GM18870 (cell line): ENCODE results near the gene ALDH3A1.

Experiments used
- ATAC-seq: cut with Tn5 transposase; IDR thresholded peaks from one replicate; pipeline ENCODE4 v1.9.1; 2021; ENCODE audit warnings: moderate library complexity; ENCODE audit not compliant: unreplicated experiment

ALDH3A1 gene

GRCh38 chr17:19742495-19742894 lies 5.6 kb downstream of the ALDH3A1 start:
- no peak for ATAC-seq

GRCh38 chr17:19741832-19742457 lies 6.2 kb downstream of the ALDH3A1 start:
- no peak for ATAC-seq

GRCh38 chr17:19740933-19741332 lies 7.2 kb downstream of the ALDH3A1 start:
- ATAC-seq = no peak

GRCh38 chr17:19739241-19740201 lies 8.6 kb downstream of the ALDH3A1 start:
- no peak for ATAC-seq

GRCh38 chr17:19738757-19739156 lies 9.3 kb downstream of the ALDH3A1 start:
- ATAC-seq = no peak

GRCh38 chr17:19738073-19738449 lies 10.0 kb downstream of the ALDH3A1 start:
- no peak for ATAC-seq

GRCh38 chr17:19737305-19738072 lies 10.6 kb downstream of the ALDH3A1 start:
- ATAC-seq = no peak

GRCh38 chr17:19736071-19736470 lies 12.0 kb downstream of the ALDH3A1 start:
- no peak for ATAC-seq

GRCh38 chr17:19733953-19734526 lies 14.1 kb downstream of the ALDH3A1 start:
- no peak for ATAC-seq

GRCh38 chr17:19731626-19732025 lies 16.5 kb downstream of the ALDH3A1 start:
- ATAC-seq = no peak

- no peak for ATAC-seq
These were observed 17.3 kb downstream of the ALDH3A1 start for GRCh38 chr17:19730843-19731242.

GRCh38 chr17:19729900-19730299 lies 18.2 kb downstream of the ALDH3A1 start:
- no peak for ATAC-seq

- no peak for ATAC-seq
These were observed 20.0 kb downstream of the ALDH3A1 start for GRCh38 chr17:19728084-19728495.

GRCh38 chr17:19727501-19728078 lies 20.5 kb downstream of the ALDH3A1 start:
- no peak for ATAC-seq

- no peak for ATAC-seq
These were observed 21.3 kb downstream of the ALDH3A1 start for GRCh38 chr17:19726631-19727376.

GRCh38 chr17:19725486-19725885 lies 22.6 kb downstream of the ALDH3A1 start:
- no peak for ATAC-seq

GRCh38 chr17:19724501-19725420 lies 23.3 kb downstream of the ALDH3A1 start:
- no peak for ATAC-seq

GRCh38 chr17:19723964-19724363 lies 24.1 kb downstream of the ALDH3A1 start:
- no peak for ATAC-seq
